Measurements from ENCODE around the gene SEZ6. TPM values are rescaled to one million over a fixed set of nuclear protein-coding genes. Genes with fewer than 3 reads are reported as not detected.

SEZ6 gene
- total RNA-seq, 4 donors from 2014 or later = not detected

DNA sequence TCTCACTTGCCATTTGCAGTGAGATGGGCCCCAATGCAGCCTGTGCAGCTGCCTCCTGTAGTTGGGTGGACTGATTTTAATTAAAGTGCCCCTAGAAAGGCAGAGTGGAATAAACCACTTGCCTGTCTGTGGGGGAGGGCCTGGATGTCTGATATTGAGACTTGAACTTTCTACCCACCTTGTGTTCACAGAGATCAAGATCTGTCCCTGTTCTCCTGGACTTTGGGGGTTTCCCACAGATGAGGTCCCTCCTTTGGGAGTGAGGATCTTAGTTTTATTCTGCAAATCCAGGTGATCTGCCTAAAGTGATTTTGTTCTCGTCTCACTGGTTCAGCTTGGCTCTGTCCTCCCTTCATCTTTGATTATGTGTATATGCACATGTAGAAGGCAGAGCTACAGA is 95.3 kb downstream of the SEZ6 start:
- Histone ChIP-seq H3K4me1 (peaks cover 0 to 11% of the 10 kb centered on the region in 2 donors), H3K36me3 (peaks cover 78 to 93% of the 10 kb centered on the region in 2 donors), H3K27me3 (no peaks in the 10 kb centered on the region), H3K27ac (no peak overlapping the region), H3K9me3 (no peaks in the 10 kb centered on the region), H3K4me3 (replicated peaks in 1 of 3) (no peak overlapping the region)
- DNase-seq = no peak
- intact Hi-C loops (cut with DNase I) = loop anchor here (5.0 kb wide), 1 partner anchor 148 kb away; no protein-coding TSS in a partner anchor
- TF ChIP-seq POLR2A (IDR thresholded peaks at IDR 0.05) = no peak
- TF ChIP-seq, protein P1, sequence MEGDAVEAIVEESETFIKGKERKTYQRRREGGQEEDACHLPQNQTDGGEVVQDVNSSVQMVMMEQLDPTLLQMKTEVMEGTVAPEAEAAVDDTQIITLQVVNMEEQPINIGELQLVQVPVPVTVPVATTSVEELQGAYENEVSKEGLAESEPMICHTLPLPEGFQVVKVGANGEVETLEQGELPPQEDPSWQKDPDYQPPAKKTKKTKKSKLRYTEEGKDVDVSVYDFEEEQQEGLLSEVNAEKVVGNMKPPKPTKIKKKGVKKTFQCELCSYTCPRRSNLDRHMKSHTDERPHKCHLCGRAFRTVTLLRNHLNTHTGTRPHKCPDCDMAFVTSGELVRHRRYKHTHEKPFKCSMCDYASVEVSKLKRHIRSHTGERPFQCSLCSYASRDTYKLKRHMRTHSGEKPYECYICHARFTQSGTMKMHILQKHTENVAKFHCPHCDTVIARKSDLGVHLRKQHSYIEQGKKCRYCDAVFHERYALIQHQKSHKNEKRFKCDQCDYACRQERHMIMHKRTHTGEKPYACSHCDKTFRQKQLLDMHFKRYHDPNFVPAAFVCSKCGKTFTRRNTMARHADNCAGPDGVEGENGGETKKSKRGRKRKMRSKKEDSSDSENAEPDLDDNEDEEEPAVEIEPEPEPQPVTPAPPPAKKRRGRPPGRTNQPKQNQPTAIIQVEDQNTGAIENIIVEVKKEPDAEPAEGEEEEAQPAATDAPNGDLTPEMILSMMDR (IDR thresholded peaks at IDR 0.05) = no peak
- WGBS, 2 donors = 96 to 100% methylated on average over 1 of the region's 1 CpG

DNA sequence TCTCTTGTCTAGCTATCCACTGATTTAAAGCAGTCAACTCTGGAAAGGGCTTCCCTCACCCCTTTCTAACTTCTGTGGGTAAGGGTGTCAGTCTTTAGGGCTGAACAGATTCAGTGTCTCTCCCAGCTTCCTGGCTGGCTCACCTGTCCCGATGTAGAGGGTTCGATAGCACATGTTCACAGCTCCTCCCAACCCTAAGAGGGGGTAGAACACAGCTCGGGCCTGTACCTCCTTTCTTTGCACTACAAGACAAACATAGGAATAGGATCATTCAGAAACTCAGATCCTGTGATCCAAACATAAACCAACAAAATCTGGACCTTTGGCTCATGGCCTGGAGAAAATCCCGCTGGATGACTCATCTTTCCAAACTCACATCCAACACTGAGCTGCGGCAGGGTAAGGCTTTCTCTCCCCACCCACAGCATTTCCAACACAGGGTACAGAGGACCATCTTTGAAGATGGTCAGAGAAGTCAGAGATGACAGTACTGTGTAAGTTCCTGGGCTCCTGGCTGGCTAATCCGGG is 97.1 kb downstream of the SEZ6 start:
- TF ChIP-seq, protein P1 (IDR thresholded peaks at IDR 0.05) = no peak
- no peak for TF ChIP-seq POLR2A (IDR thresholded peaks at IDR 0.05)
- Histone ChIP-seq H3K4me1 (peaks cover 0 to 11% of the 10 kb centered on the region in 2 donors), H3K27ac (peak overlapping the region in 2 of 3 donors; percentile 28 to 32), H3K27me3 (no peaks in the 10 kb centered on the region), H3K4me3 (replicated peaks in 1 of 3) (no peak overlapping the region), H3K36me3 (peaks cover 65 to 78% of the 10 kb centered on the region in 2 donors), H3K9me3 (no peaks in the 10 kb centered on the region)
- intact Hi-C loops (cut with DNase I) = loop anchor here (5.0 kb wide), 1 partner anchor 39 kb away; no protein-coding TSS in a partner anchor
- DNase-seq = no peak
- 58 to 65% methylated on average over 6 of the region's 6 CpGs for WGBS, 2 donors

DNA sequence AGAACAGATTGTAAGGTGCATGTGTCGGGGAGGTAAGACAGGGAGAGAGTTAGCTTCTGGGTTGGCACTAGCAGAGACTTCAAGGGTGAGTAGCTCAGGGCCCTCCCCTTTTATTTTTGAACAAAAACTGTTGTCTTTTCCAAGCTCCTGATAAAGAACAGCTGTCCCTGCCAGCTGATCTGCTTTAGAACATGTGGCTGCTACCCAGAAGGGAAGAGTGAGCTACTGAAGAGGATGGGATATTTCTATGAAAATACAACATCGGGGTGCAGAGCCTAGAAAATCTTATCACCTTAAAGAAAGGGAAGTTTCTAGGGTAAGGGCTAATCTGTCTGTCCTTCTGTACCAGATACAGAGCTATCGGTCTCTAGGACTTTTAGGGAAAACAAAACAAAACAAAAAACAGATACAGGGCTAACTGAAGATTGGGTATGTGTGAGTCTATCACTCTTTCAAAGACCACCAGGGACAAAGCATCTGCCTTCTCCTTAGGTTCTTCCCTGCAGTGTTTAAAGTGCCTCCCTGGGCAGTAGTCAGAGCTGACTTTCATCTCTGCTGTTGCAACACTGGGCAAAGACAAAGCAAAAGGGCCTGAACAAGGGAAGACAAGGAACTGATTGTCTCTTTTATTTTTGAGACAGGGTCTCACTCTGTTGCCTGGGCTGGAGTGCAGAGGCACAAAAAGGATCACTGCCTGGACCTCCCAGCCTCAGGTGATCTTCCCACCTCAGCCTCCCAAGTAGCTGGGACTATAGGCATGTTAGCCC is 97.9 kb downstream of the SEZ6 start:
- TF ChIP-seq POLR2A (IDR thresholded peaks at IDR 0.05) = no peak
- TF ChIP-seq, protein P1 (IDR thresholded peaks at IDR 0.05) = no peak
- Histone ChIP-seq H3K27me3 (no peaks in the 10 kb centered on the region), H3K4me1 (peaks cover 4 to 17% of the 10 kb centered on the region in 2 donors), H3K4me3 (replicated peaks in 1 of 3) (no peak overlapping the region), H3K9me3 (no peaks in the 10 kb centered on the region), H3K27ac (peak overlapping the region in 2 of 3 donors; percentile 28 to 32), H3K36me3 (peaks cover 57 to 70% of the 10 kb centered on the region in 2 donors)
- DNase-seq = no peak
- WGBS, 2 donors = 83% methylated on average over 3 of the region's 3 CpGs
- intact Hi-C loops (cut with DNase I) = loop anchor here (5.0 kb wide), 1 partner anchor 39 kb away; no protein-coding TSS in a partner anchor

DNA sequence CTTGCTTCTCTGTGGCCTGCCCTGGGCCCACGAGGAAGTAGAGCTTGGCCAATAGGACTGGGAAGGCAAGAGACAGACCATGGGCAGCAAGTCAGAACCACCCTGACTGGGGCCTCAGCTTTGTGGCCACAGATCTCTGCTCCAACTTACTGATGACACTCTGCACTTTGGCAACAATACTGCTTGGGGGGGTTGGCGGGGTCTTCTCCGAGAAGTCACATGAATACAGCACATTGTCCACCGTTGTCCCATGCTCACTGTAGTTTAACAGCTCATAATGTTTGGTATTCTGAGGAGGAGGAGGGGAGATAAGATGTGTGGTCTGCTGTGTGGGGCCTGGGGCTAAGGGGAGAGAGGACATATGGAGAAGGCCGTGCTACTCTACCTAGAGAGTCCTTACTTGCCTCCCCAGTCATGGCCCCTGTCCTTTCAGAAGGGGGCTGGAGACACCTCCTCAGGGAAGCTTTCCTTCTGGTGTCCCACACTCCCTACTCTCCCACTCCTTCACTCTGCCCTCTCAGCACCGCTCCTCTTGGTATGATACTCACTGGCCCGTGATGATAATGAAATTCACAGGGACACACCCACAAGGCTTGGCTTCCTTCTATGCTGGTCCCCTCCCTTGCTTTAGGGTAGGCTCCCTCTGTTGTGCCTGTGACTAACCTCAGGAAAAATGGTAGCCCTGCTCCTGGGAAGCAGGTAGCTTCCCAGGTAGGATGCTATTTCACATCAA is 99.0 kb downstream of the SEZ6 start:
- Histone ChIP-seq H3K36me3 (peaks cover 46 to 60% of the 10 kb centered on the region in 2 donors), H3K4me3 (replicated peaks in 1 of 3) (no peak overlapping the region), H3K4me1 (peaks cover 4 to 21% of the 10 kb centered on the region in 2 donors), H3K27me3 (no peaks in the 10 kb centered on the region), H3K9me3 (no peaks in the 10 kb centered on the region), H3K27ac (no peak overlapping the region)
- intact Hi-C loops (cut with DNase I) = loop anchor here (5.0 kb wide), 1 partner anchor 40 kb away; no protein-coding TSS in a partner anchor
- WGBS, 2 donors = 81 to 83% methylated on average over 7 of the region's 7 CpGs
- TF ChIP-seq, protein P1 (IDR thresholded peaks at IDR 0.05) = no peak
- DNase-seq = no peak
